ENCODE data around the gene PRSS36. TPM values are rescaled to one million over a fixed set of nuclear protein-coding genes. Genes with fewer than 3 reads are reported as not detected.
A peak's percentile ranks its signal among the peaks of the same experiment; 100 is the strongest.

PRSS36 gene
- total and polyA plus RNA-seq, 7 donors = 0.24 to 1.7 (median 0.69) TPM

DNA sequence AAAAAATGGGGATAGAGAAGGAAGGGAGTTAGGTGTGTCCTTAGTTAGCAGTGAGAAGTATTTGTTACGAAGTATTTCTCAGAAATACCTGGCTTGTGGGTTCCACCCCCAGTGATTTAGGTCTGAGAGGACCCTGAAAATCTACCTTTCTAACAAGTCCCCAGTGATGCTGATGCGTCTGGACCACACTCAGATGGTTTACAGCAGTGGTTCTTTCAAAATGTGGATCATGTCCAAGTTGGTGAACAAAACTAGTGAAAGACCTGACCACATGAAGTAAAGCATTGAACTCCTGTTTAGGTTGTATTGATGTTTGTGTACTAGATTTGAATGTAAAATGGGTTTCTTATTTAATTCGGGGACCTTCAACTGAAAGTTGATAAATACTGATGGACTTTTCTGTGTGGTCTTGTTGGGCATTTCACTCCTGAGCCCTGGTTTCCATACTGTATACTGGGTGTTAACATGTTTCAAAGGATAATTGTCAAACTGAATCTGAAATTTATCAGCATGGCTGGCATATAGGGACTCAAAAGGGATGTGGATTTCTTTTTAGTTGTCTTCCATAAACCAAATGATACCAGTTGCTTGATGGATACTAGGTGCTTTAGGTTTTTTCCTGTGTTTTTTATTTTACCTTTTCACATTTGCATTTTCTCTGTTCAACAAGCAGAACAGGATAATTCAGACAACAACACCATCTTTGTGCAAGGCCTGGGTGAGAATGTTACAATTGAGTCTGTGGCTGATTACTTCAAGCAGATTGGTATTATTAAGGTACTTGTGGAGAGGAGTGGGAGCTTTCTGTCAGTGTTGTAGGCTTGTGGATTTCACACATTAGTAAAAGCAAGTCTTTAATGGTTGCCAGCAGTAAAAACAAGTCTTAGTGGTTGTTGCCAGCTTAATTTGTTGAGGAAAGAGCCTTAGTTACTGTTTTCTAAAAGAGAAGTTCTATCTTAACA is 38.9 kb upstream of the PRSS36 start:
- H3K27ac ChIP-seq = no peak overlapping the region
- H3K27me3 ChIP-seq (ENCODE audit: insufficient read depth in 3 of 3, low read length in 2 of 3) = no peaks in the 10 kb centered on the region
- no peaks in the 10 kb centered on the region for H3K9me3 ChIP-seq
- DNase-seq = no peak
- TF ChIP-seq, protein P1, sequence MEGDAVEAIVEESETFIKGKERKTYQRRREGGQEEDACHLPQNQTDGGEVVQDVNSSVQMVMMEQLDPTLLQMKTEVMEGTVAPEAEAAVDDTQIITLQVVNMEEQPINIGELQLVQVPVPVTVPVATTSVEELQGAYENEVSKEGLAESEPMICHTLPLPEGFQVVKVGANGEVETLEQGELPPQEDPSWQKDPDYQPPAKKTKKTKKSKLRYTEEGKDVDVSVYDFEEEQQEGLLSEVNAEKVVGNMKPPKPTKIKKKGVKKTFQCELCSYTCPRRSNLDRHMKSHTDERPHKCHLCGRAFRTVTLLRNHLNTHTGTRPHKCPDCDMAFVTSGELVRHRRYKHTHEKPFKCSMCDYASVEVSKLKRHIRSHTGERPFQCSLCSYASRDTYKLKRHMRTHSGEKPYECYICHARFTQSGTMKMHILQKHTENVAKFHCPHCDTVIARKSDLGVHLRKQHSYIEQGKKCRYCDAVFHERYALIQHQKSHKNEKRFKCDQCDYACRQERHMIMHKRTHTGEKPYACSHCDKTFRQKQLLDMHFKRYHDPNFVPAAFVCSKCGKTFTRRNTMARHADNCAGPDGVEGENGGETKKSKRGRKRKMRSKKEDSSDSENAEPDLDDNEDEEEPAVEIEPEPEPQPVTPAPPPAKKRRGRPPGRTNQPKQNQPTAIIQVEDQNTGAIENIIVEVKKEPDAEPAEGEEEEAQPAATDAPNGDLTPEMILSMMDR (IDR thresholded peaks at IDR 0.05) = no peak
- intact Hi-C loops (cut with DNase I) = no loop called here
- H3K36me3 ChIP-seq (ENCODE audit: insufficient read depth in 1 of 2, low read depth in 1 of 2) = peaks cover 56 to 100% of the 10 kb centered on the region in 2 donors
- 81 to 84% (median 83%) methylated on average over 3 of the region's 3 CpGs for WGBS, 3 donors
- peaks cover 11% of the 10 kb centered on the region for H3K4me1 ChIP-seq
- no peak for ATAC-seq
- H3K4me3 ChIP-seq = no peak overlapping the region

DNA sequence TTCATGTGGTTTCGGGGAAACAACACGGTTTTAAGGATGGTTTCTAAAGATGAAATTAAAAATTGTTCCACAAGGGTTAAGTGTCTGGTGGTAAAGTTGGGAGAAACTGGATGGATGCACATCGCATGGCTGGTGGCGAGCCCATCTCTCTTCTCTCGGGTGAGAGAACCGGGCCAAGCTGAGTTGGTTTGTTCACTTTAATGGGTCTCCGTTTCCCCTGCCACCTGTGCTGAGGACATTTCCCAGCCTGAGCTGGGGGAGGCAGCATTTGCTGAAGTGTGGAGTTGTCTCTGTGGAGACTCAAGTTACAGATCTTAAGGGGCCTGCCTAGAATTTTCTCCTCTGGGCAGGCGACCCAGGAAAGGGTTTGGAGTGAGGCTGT is 37.9 kb upstream of the PRSS36 start:
- Histone ChIP-seq H3K27me3 (ENCODE audit: insufficient read depth in 3 of 3, low read length in 2 of 3) (no peaks in the 10 kb centered on the region), H3K36me3 (ENCODE audit: insufficient read depth in 1 of 2, low read depth in 1 of 2) (peaks cover 55 to 100% of the 10 kb centered on the region in 2 donors), H3K27ac (no peak overlapping the region), H3K4me3 (no peak overlapping the region), H3K9me3 (no peaks in the 10 kb centered on the region), H3K4me1 (peaks cover 20% of the 10 kb centered on the region)
- 61 to 75% (median 74%) methylated on average over 8 of the region's 8 CpGs for WGBS, 3 donors
- TF ChIP-seq, protein P1 (IDR thresholded peaks at IDR 0.05) = no peak
- ATAC-seq (peak in 3 of 4 donors; percentile 30 to 35 (median 34)), DNase-seq (no peak)
- intact Hi-C loops (cut with DNase I) = no loop called here

DNA sequence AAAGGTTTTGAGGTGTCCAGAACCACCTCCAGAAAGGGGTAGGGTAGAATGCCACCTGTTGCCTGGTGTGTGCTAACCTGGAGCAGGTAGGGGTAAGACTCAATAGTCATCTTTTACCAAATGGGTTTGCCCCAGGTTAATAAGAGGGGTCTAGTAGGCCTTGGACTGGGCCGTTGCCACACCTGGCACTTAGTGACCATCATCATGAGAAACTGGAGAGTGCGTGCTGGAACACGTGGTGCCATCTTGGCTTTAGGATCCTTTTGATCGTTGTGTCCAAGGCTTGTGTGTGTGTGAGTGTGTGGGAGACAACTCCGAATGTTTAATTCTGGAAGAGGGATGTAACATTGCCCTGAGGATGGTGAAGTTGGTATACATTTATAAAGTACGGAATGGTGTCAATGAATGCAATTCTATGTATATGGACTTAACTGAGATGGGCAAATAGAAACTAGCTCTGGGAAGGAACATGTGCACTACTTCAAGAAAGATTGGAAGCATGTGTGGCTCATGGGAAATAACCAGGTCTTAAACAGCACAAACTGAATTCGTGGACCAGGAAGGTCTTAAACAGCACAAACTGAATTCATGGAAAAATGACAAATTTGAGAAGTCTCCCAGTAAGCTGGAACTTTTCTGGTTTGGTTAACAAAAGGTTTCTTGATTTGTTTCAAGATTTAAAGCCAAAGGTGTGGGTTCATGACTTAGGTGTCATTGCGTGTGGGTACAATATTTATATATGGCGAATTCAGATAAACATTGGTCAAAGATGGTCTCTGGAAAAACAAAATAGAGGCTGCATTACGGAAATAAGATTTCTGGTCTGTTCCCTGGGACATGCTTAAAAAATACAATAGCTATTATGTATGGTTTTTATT is 37.3 kb upstream of the PRSS36 start:
- Histone ChIP-seq H3K27me3 (ENCODE audit: insufficient read depth in 3 of 3, low read length in 2 of 3) (no peaks in the 10 kb centered on the region), H3K4me1 (peaks cover 27% of the 10 kb centered on the region), H3K36me3 (ENCODE audit: insufficient read depth in 1 of 2, low read depth in 1 of 2) (peaks cover 55 to 99% of the 10 kb centered on the region in 2 donors), H3K9me3 (no peaks in the 10 kb centered on the region), H3K27ac (no peak overlapping the region), H3K4me3 (no peak overlapping the region)
- no peak for DNase-seq
- WGBS, 3 donors = 59 to 73% (median 67%) methylated on average over 10 of the region's 10 CpGs
- intact Hi-C loops (cut with DNase I) = no loop called here
- ATAC-seq = peak in 2 of 4 donors; percentile 23 to 25
- TF ChIP-seq, protein P1 (IDR thresholded peaks at IDR 0.05) = no peak

DNA sequence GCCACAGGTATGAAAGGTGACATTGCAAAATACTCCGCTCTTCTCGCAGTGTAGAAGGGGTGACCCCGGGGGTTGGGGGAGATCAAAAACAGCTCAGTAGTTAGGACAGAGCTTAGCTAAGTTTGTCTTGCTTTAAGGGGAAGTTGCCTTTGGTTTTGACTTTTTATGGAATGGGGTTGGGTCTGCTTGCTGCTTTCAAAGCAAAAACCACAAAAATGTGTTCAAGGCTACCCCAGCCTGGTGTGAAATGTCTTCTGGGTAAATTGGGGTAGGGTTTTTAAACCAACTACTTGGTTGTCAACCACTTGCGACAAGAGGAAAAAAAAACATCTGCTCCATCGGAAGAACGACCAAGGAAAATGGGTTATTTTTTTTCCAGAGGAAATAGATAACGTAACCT is 36.3 kb upstream of the PRSS36 start:
- no peak overlapping the region for H3K4me3 ChIP-seq
- 87 to 90% (median 88%) methylated on average over 7 of the region's 7 CpGs for WGBS, 3 donors
- H3K36me3 ChIP-seq (ENCODE audit: insufficient read depth in 1 of 2, low read depth in 1 of 2) = peaks cover 50 to 89% of the 10 kb centered on the region in 2 donors
- H3K27me3 ChIP-seq (ENCODE audit: insufficient read depth in 3 of 3, low read length in 2 of 3) = no peaks in the 10 kb centered on the region
- peaks cover 34% of the 10 kb centered on the region for H3K4me1 ChIP-seq
- ATAC-seq (no peak), DNase-seq (no peak)
- H3K9me3 ChIP-seq = no peaks in the 10 kb centered on the region
- intact Hi-C loops (cut with DNase I) = no loop called here
- no peak overlapping the region for H3K27ac ChIP-seq
- TF ChIP-seq, protein P1 (IDR thresholded peaks at IDR 0.05) = no peak
